ENCODE measurements around the gene SLC39A7.
"Not testable (repeated sequence)": the region's sequence is repeated elsewhere in the genome, so short reads cannot be mapped to it uniquely, and the experiment has no call there.

Gene SLC39A7

GRCh38 chr6:33205191-33206026, 4.7 kb downstream of the SLC39A7 start:
- DNase-seq (ENCODE audit: low spot score), result no peak

- no peak for DNase-seq (ENCODE audit: low spot score)
Measured at GRCh38 chr6:33206027-33206863, 5.6 kb downstream of the SLC39A7 start.

- no peak for DNase-seq (ENCODE audit: low spot score)
Measured at GRCh38 chr6:33206864-33207551, 6.3 kb downstream of the SLC39A7 start.

- no peak for DNase-seq (ENCODE audit: low spot score)
Measured at GRCh38 chr6:33207552-33208090, 7.0 kb downstream of the SLC39A7 start.

- DNase-seq (ENCODE audit: low spot score), result peak; percentile 89
Measured at GRCh38 chr6:33208091-33208967, 7.7 kb downstream of the SLC39A7 start, which contains the start of gene RING1. Gene RING1, plus strand, starts transcription at chr6:33208500. Its CDS starts 323 bp downstream, at chr6:33208823.

GRCh38 chr6:33209856-33210255, 9.2 kb downstream of the SLC39A7 start:
- DNase-seq (ENCODE audit: low spot score), result no peak

- DNase-seq (ENCODE audit: low spot score), result no peak
Measured at GRCh38 chr6:33211136-33211535, 10.5 kb downstream of the SLC39A7 start.

GRCh38 chr6:33211666-33212422, 11.2 kb downstream of the SLC39A7 start:
- no peak for DNase-seq (ENCODE audit: low spot score)

GRCh38 chr6:33212857-33213165, 12.1 kb downstream of the SLC39A7 start:
- no peak for DNase-seq (ENCODE audit: low spot score)

GRCh38 chr6:33213166-33213988, 12.7 kb downstream of the SLC39A7 start:
- no peak for DNase-seq (ENCODE audit: low spot score)

- no peak for DNase-seq (ENCODE audit: low spot score)
Measured at GRCh38 chr6:33213989-33214335, 13.3 kb downstream of the SLC39A7 start.

GRCh38 chr6:33215271-33216116, 14.8 kb downstream of the SLC39A7 start:
- no peak for DNase-seq (ENCODE audit: low spot score)

GRCh38 chr6:33216117-33216649, 15.5 kb downstream of the SLC39A7 start:
- no peak for DNase-seq (ENCODE audit: low spot score)

- DNase-seq (ENCODE audit: low spot score), result no peak
Measured at GRCh38 chr6:33217246-33217645, 16.6 kb downstream of the SLC39A7 start.

GRCh38 chr6:33217681-33218080, 17.0 kb downstream of the SLC39A7 start:
- no peak for DNase-seq (ENCODE audit: low spot score)

- DNase-seq (ENCODE audit: low spot score), result not testable (repeated sequence)
Measured at GRCh38 chr6:33226503-33227120, 25.9 kb downstream of the SLC39A7 start.

GRCh38 chr6:33235221-33235634, 34.6 kb downstream of the SLC39A7 start:
- DNase-seq (ENCODE audit: low spot score), result no peak

GRCh38 chr6:33236328-33236727, 35.7 kb downstream of the SLC39A7 start:
- no peak for DNase-seq (ENCODE audit: low spot score)

Measured in putamen (tissue), 1 donor.